Calu3 (cell line): ENCODE measurements around the gene VAT1. TPM values are rescaled to one million over a fixed set of nuclear protein-coding genes. Genes with fewer than 3 reads are reported as not detected.

Source experiments
- BruUV-seq: library from RNA; stranded (reverse); fragments of 400-500 nt; replicated peaks from 2 replicates; lab custom pipeline; 2021; lab: Mats Ljungman, UMichigan
- CTCF ChIA-PET: fragments of 300-600 bp; sonication (Branson Sonifier 250); formaldehyde crosslinking; loops from one replicate; lab custom pipeline; 2022; ENCODE audit warnings: antibody characterized with exemption; lab: Charles Lee
- DNase-seq: peaks from one replicate; pipeline ENCODE4 v3.0.0; 2022
- H3K27ac Mint-ChIP-seq: one replicate; pipeline ENCODE4 v1.8.0; 2022; ENCODE audit warnings: mixed read lengths; ENCODE audit not compliant: unreplicated experiment
- H3K27me3 Mint-ChIP-seq: one replicate; pipeline ENCODE4 v1.8.0; 2022; ENCODE audit warnings: mixed read lengths; ENCODE audit not compliant: unreplicated experiment
- H3K36me3 Mint-ChIP-seq: one replicate; pipeline ENCODE4 v1.8.0; 2022; ENCODE audit warnings: mild to moderate bottlenecking, moderate library complexity, mixed read lengths; ENCODE audit not compliant: insufficient read depth, unreplicated experiment
- H3K4me1 Mint-ChIP-seq: one replicate; pipeline ENCODE4 v1.8.0; 2022; ENCODE audit warnings: mild to moderate bottlenecking, low read depth, mixed read lengths; ENCODE audit not compliant: unreplicated experiment
- H3K4me3 Mint-ChIP-seq: one replicate; pipeline ENCODE4 v1.8.0; 2022; ENCODE audit warnings: mild to moderate bottlenecking, low read depth, moderate library complexity, mixed read lengths; ENCODE audit not compliant: unreplicated experiment
- H3K9me3 Mint-ChIP-seq: one replicate; pipeline ENCODE4 v1.8.0; 2022; ENCODE audit warnings: low read depth, mixed read lengths; ENCODE audit not compliant: unreplicated experiment
- CTCF ChIP-seq: fragments of 200-600 bp; IDR thresholded peaks from one replicate; pipeline ENCODE4 v1.8.0; 2022; ENCODE audit warnings: antibody characterized with exemption; ENCODE audit not compliant: unreplicated experiment
- intact Hi-C: fragments of 100-400 bp; cut with micrococcal nuclease; formaldehyde crosslinking; loops from one replicate; pipeline ENCODE4 v1.10.0; 2022; ENCODE audit not compliant: unreplicated experiment
- total RNA-seq: library from RNA; stranded (reverse); gene quantifications from 2 replicates; pipeline ENCODE4 v1.2.3, GENCODE V29; 2022

VAT1 gene
- total RNA-seq, 1 experiment from 2014 or later, result 156 TPM

- no TSS peak for BruUV-seq
- no peak for DNase-seq
- intact Hi-C loops, result no loop called here
- H3K4me3 Mint-ChIP-seq, result no peak overlapping the region
- CTCF ChIA-PET, result no interaction called here
- peaks cover 70% of the 10 kb centered on the region for H3K36me3 Mint-ChIP-seq
- no peak overlapping the region for H3K27ac Mint-ChIP-seq
- TF ChIP-seq CTCF, result no peak
- H3K4me1 Mint-ChIP-seq, result peaks cover 27% of the 10 kb centered on the region
- no peaks in the 10 kb centered on the region for H3K9me3 Mint-ChIP-seq
- no peaks in the 10 kb centered on the region for H3K27me3 Mint-ChIP-seq
Observed at GRCh38 chr17:43014020-43014648, 8.1 kb downstream of the VAT1 start.

- no peak for DNase-seq
Observed at GRCh38 chr17:43013296-43013695, 8.9 kb downstream of the VAT1 start.

DNA sequence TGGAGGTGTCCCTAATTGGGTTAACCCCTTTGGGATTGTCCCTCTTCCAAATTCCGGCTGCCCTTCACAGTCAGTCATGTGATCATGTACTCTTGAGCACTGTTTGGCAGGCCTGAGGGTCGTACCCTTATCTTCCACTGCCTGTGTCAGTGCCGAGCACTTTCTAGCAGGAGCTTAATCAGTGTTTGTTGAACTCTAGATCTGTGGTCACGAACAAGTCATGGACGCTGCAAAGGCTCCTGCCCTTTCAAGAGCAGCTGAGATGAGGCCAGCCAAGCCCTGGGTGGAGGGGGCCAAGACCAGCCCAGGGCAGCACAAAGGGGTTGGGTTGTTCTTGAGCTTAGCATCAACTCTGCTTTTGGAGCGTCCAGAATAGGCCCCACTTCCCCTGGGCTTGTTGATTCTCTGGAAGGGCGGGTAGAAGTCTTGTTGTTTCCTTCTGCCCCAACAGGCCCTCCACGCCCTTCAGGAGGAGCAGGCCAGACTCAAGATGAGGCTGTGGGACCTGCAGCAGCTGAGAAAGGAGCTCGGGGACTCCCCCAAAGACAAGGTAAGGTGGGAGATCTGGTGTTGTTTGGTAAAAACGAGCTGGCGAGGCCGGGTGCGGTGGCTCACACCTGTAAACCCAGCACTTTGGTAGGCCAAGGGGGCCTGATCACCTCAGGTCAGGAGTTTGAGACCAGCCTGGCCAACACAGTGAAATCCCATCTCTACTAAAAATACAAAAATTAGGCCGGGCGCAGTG lies 10.3 kb downstream of the VAT1 start:
- BruUV-seq, result no TSS peak
- peaks cover 21% of the 10 kb centered on the region for H3K4me1 Mint-ChIP-seq
- H3K9me3 Mint-ChIP-seq, result no peaks in the 10 kb centered on the region
- TF ChIP-seq CTCF, result no peak
- H3K27me3 Mint-ChIP-seq, result no peaks in the 10 kb centered on the region
- no peak overlapping the region for H3K4me3 Mint-ChIP-seq
- peak overlapping the region; percentile 27 for H3K27ac Mint-ChIP-seq
- intact Hi-C loops, result no loop called here
- H3K36me3 Mint-ChIP-seq, result peaks cover 56% of the 10 kb centered on the region
- CTCF ChIA-PET, result interaction anchor here (1.8 kb wide), 1 partner anchor 14 kb away, joined by 13 read pairs; the partner anchor contains the start of gene RPL27
- no peak for DNase-seq

More at GRCh38 chr17:43013296-43013695, 8.9 kb downstream of the VAT1 start:
- Mint-ChIP-seq H3K27ac (peak overlapping the region; percentile 45), H3K4me3 (no peak overlapping the region), H3K9me3 (no peaks in the 10 kb centered on the region), H3K36me3 (peaks cover 65% of the 10 kb centered on the region), H3K4me1 (peaks cover 21% of the 10 kb centered on the region), H3K27me3 (no peaks in the 10 kb centered on the region)
- no TSS peak for BruUV-seq
- CTCF ChIA-PET, result no interaction called here
- intact Hi-C loops, result no loop called here
- no peak for TF ChIP-seq CTCF

DNA sequence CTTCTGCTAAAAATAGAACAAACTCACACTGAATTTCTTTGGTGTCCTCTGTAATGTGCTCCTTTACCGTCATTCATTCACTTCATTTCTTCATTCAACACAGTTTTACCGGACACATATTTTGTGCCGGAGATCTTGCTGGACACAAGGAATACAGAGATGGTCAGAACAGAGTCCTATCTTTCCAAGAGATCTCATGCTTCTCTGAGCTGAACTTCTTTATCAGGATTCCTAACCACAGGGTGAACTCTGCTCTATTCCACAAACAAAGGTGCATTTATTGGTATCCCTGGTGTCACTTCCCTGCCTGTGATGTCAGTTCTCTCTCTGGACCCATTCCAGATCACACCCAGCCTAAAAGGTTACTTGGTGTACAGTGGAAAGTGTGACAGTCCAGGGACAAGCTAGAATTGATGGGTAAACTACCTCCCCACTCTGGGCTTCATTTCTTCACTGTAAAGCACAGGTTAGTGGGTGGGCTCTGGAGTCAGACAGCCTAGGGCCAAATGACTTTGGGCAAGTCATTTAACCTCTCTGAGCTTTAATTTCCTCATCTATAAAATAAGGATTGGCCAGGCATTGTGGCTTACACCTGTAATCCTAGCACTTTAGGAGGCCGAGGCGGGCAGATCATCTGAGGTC lies 11.4 kb downstream of the VAT1 start:
- DNase-seq, result peak; percentile 86
- H3K27me3 Mint-ChIP-seq, result no peaks in the 10 kb centered on the region
- CTCF ChIA-PET, result interaction anchor here (0.6 to 1.8 kb wide), 8 partner anchors 9 to 358 kb away, joined by 3 to 15 read pairs (median 4); partner anchors contain the start of genes BRCA1, RPL27 and VAT1
- no peaks in the 10 kb centered on the region for H3K9me3 Mint-ChIP-seq
- H3K27ac Mint-ChIP-seq, result peak overlapping the region; percentile 88
- H3K4me1 Mint-ChIP-seq, result peaks cover 21% of the 10 kb centered on the region
- H3K4me3 Mint-ChIP-seq, result peak overlapping the region; percentile 45
- peaks cover 58% of the 10 kb centered on the region for H3K36me3 Mint-ChIP-seq
- TF ChIP-seq CTCF, result no peak
- no TSS peak for BruUV-seq
- intact Hi-C loops, result no loop called here
